K562 (cell line): ENCODE data around the gene GGT5. TPM values are rescaled to one million over a fixed set of nuclear protein-coding genes. Genes with fewer than 3 reads are reported as not detected.

Experiments
- ATAC-seq: fragments of 200-7000 bp; cut with Tn5 transposase; 3 replicates; pipeline ENCODE4 v1.9.1; 2020; ENCODE audit warnings: moderate library complexity
- BruUV-seq: library from RNA; stranded (reverse); fragments of 400-500 nt; replicated peaks from 2 replicates; lab custom pipeline; 2021; lab: Mats Ljungman, UMichigan
- CTCF ChIA-PET: fragments of 300-600 bp; formaldehyde crosslinking; extraction: SDS; loops from one replicate; lab custom pipeline; 2021; ENCODE audit warnings: low intra/inter-chr PET ratio; lab: Yijun Ruan, JAX
- POLR2A ChIA-PET: fragments of 300-600, 350-650 bp; sonication (Branson Sonifier 250); formaldehyde crosslinking; extraction: SDS; loops from one replicate; lab custom pipeline; 2021; ENCODE audit warnings: antibody characterized with exemption, inconsistent platforms; lab: Yijun Ruan, JAX
- DNase-seq, 4 experiments: peaks; one replicate each; pipeline versions ENCODE4 v3.0.0 to v3.0.0-alpha.2; 2011 to 2018; ENCODE audit warnings: low spot score in 3 of 4, mixed read lengths in 3 of 4; ENCODE audit errors: extremely low read depth in 1 of 4
- FAIRE-seq: peaks from 2 replicates; lab custom pipeline; 2011; peaks lifted over from hg19 to GRCh38; lab: Jason Lieb, UNC
- H2AFZ ChIP-seq: 2 replicates; pipeline ENCODE4 v1.6.0; 2011; ENCODE audit warnings: low read depth, low read length, control low read depth, inconsistent platforms
- H3K27ac ChIP-seq: fragments of 200-600 bp; 3 replicates; pipeline ENCODE4 v1.8.0; 2011; ENCODE audit warnings: low read depth, mild to moderate bottlenecking, control low read depth, inconsistent platforms, low read length, moderate library complexity, mixed read lengths; ENCODE audit errors: extremely low read depth
- H3K27me3 ChIP-seq, 2 experiments: fragments of 300-600 bp in 1 of 2; 2 replicates in 1 of 2; 3 replicates in 1 of 2; pipeline versions ENCODE4 v1.6.0 to v1.8.0; 2011; ENCODE audit warnings: inconsistent platforms in 2 of 2, low read length in 2 of 2, mild to moderate bottlenecking in 1 of 2, mixed read lengths in 1 of 2, moderate library complexity in 1 of 2; ENCODE audit not compliant: control insufficient read depth in 2 of 2, insufficient read depth in 2 of 2
- H3K36me3 ChIP-seq: fragments of 300-600 bp; 3 replicates; pipeline ENCODE4 v1.8.0; 2011; ENCODE audit warnings: mild to moderate bottlenecking, low read length, inconsistent platforms; ENCODE audit not compliant: control insufficient read depth, insufficient read depth
- H3K4me1 ChIP-seq, 2 experiments: fragments of 200-600 bp in 1 of 2; replicated peaks in 1 of 2; 2 replicates in 1 of 2; 3 replicates in 1 of 2; pipeline versions ENCODE4 v1.5.1 to v1.8.0; 2011; ENCODE audit warnings: inconsistent platforms in 2 of 2, low read length in 2 of 2, mild to moderate bottlenecking in 1 of 2, mixed read lengths in 1 of 2, moderate library complexity in 1 of 2; ENCODE audit not compliant: control insufficient read depth in 2 of 2, insufficient read depth in 2 of 2
- H3K4me2 ChIP-seq: 2 replicates; pipeline ENCODE4 v1.6.1; 2011; ENCODE audit warnings: low read length, control low read depth, inconsistent platforms, mixed read lengths; ENCODE audit not compliant: insufficient read depth
- H3K4me3 ChIP-seq: fragments of 200-600 bp; sonication (generic), shearing (Covaris generic); 2 replicates; pipeline ENCODE4 v1.5.1; 2016; ENCODE audit warnings: control low read depth, inconsistent platforms
- H3K79me2 ChIP-seq: fragments of 200-600 bp; 3 replicates; pipeline ENCODE4 v1.8.0; 2011; ENCODE audit warnings: low read length, inconsistent platforms; ENCODE audit not compliant: control insufficient read depth, insufficient read depth
- H3K9ac ChIP-seq, 2 experiments: 2 replicates each; pipeline versions ENCODE4 v1.6.0 to v1.6.1; 2011; ENCODE audit warnings: low read depth in 2 of 2, low read length in 2 of 2, control low read depth in 1 of 2, inconsistent platforms in 1 of 2, mild to moderate bottlenecking in 1 of 2, mixed read lengths in 1 of 2; ENCODE audit not compliant: insufficient read depth in 1 of 2
- H3K9me1 ChIP-seq: one replicate; pipeline ENCODE4 v1.6.0; 2011; ENCODE audit warnings: inconsistent platforms, mild to moderate bottlenecking, low read length, moderate library complexity; ENCODE audit not compliant: control insufficient read depth, insufficient read depth
- H3K9me3 ChIP-seq: replicated peaks from 2 replicates; pipeline ENCODE4 v1.5.1; 2011; ENCODE audit warnings: low read depth, low read length, inconsistent platforms; ENCODE audit not compliant: control insufficient read depth, insufficient read depth
- H4K20me1 ChIP-seq: replicated peaks from 2 replicates; pipeline ENCODE4 v1.6.1; 2011; ENCODE audit warnings: low read length, inconsistent platforms, mixed read lengths; ENCODE audit not compliant: control insufficient read depth, insufficient read depth
- EP400 ChIP-seq: fragments of 450-650 bp; IDR thresholded peaks from 2 replicates; pipeline ENCODE4 v1.6.1; 2017; ENCODE audit warnings: antibody characterized with exemption, mild to moderate bottlenecking, moderate library complexity
- HEY1 ChIP-seq: fragments of 250-450 bp; sonication (Bioruptor Pico); IDR thresholded peaks from 2 replicates; pipeline ENCODE4 v1.5.0; 2020; ENCODE audit warnings: mild to moderate bottlenecking, moderate library complexity, borderline replicate concordance
- HSF4 ChIP-seq: fragments of 250-450 bp; sonication (Bioruptor Pico); IDR thresholded peaks from 2 replicates; pipeline ENCODE4 v2.1.2; 2022; ENCODE audit warnings: mild to moderate bottlenecking, moderate library complexity, borderline replicate concordance
- NFYB ChIP-seq: IDR thresholded peaks from 2 replicates; pipeline ENCODE4 v1.6.1; 2011; ENCODE audit warnings: mild to moderate bottlenecking, moderate library complexity; ENCODE audit not compliant: insufficient read length; ENCODE audit errors: extremely low read depth
- PHB ChIP-seq: fragments of 250-450 bp; sonication (Bioruptor Pico); IDR thresholded peaks from 2 replicates; pipeline ENCODE4 v1.5.0; 2021
- PRMT5 ChIP-seq: sonication (generic); formaldehyde crosslinking; IDR thresholded peaks from 2 replicates; pipeline ENCODE4 v1.5.0; 2020; ENCODE audit warnings: missing genetic modification reagents
- RBM34 ChIP-seq: fragments of 200-400 bp; formaldehyde crosslinking; IDR thresholded peaks from 2 replicates; pipeline ENCODE4 v1.6.1; 2018; ENCODE audit warnings: low read length, borderline replicate concordance; ENCODE audit not compliant: insufficient read depth
- SMC3 ChIP-seq: conservative IDR thresholded peaks from 2 replicates; pipeline ENCODE4 v1.6.1; 2011; ENCODE audit warnings: low read depth, low read length, improper control_type of control experiment; ENCODE audit not compliant: insufficient read depth
- SPI1 ChIP-seq: IDR thresholded peaks from 2 replicates; pipeline ENCODE4 v1.6.1; 2011; ENCODE audit warnings: low read depth, low read length, control low read depth, borderline replicate concordance
- SRSF3 ChIP-seq: fragments of 200-400 bp; formaldehyde crosslinking; IDR thresholded peaks from 2 replicates; pipeline ENCODE4 v1.6.1; 2016; ENCODE audit warnings: mild to moderate bottlenecking, low read length, moderate library complexity; ENCODE audit not compliant: insufficient read depth
- XRCC5 ChIP-seq: fragments of 200-400 bp; formaldehyde crosslinking; IDR thresholded peaks from 2 replicates; pipeline ENCODE4 v1.6.1; 2017; ENCODE audit warnings: low read depth, mild to moderate bottlenecking, low read length
- YBX1 ChIP-seq: fragments of 450-650 bp; IDR thresholded peaks from 2 replicates; pipeline ENCODE4 v1.7.1; 2016; ENCODE audit warnings: mild to moderate bottlenecking
- ZNF12 ChIP-seq: sonication (generic); formaldehyde crosslinking; IDR thresholded peaks from 2 replicates; pipeline ENCODE4 v1.4.0; 2020; ENCODE audit warnings: mild to moderate bottlenecking, missing genetic modification reagents
- ZNF134 ChIP-seq: fragments of 250-450 bp; sonication (Bioruptor Pico); conservative IDR thresholded peaks from 2 replicates; pipeline ENCODE4 v1.4.0; 2020
- ZSCAN29 ChIP-seq: fragments of 450-650 bp; IDR thresholded peaks from 2 replicates; pipeline ENCODE4 v1.6.1; 2017
- WGBS: fragments of 100-300 bp; shearing (Covaris generic); methylation state at CpG from one replicate; pipeline ENCODE4 v1.1.6; 2016; ENCODE audit warnings: low coverage, mixed read lengths; ENCODE audit not compliant: insufficient coverage; ENCODE audit errors: missing lambda C conversion rate; 5-methylcytosine and 5-hydroxymethylcytosine counted together
- in situ Hi-C: fragments of 300-500 bp; cut with MboI; formaldehyde crosslinking; loops from 4 replicates; pipeline ENCODE4 v1.15.0; 2018; ENCODE audit warnings: inconsistent platforms, mixed read lengths
- intact Hi-C: fragments of 100-400 bp; cut with micrococcal nuclease; formaldehyde crosslinking; loops from 2 replicates; pipeline ENCODE4 v1.14.2; 2022
- polyA plus RNA-seq, 8 experiments: library from polyadenylated mRNA; depleted of rRNA in 4 of 8; stranded (reverse) in 5 of 8; unstranded in 3 of 8; fragments of >200 nt; fragmentation: Nextera tagmentation in 2 of 8; fragmentation: Illumina TruSeq in 1 of 8; extraction: Ambion mirVana in 2 of 8; extraction: Trizol in 1 of 8; gene quantifications; 2 replicates each; pipeline versions ENCODE4 v1.2.1 to v1.2.3, GENCODE V29; 2011 to 2014; ENCODE audit warnings: inconsistent platforms in 1 of 8, missing spikeins in 1 of 8
- total RNA-seq, 7 experiments: library from RNA; depleted of rRNA in 6 of 7; stranded (reverse); fragments of >200 nt in 6 of 7; fragmentation: Illumina TruSeq in 2 of 7; extraction: Trizol in 2 of 7; gene quantifications; 2 replicates each; pipeline versions ENCODE4 v1.2.1 to v1.2.3, GENCODE V29; 2011 to 2021; ENCODE audit warnings: low replicate concordance in 1 of 7
- TF ChIP-seq, protein P1 (sequence below): fragments of 150-350 bp; conservative IDR thresholded peaks from 2 replicates; pipeline ENCODE4 v1.6.1; 2014; ENCODE audit warnings: low read length

The GGT5 gene
- total and polyA plus RNA-seq, 9 of the 15 experiments (the other 6 are each of a cell fraction or from before 2014, with no cell fraction given): 0.07 to 0.69 (median 0.18) TPM; not detected in 4

- Histone ChIP-seq H3K27me3 (no peaks in the 10 kb centered on the region), H3K4me1 (peaks cover 0 to 13% of the 10 kb centered on the region in 2 experiments; a peak in 2 of 5 replicates), H3K79me2 (no peaks in the 10 kb centered on the region), H3K4me2 (no peak overlapping the region), H3K9ac (no peak overlapping the region), H3K4me3 (no peak overlapping the region), H3K9me1 (no peaks in the 10 kb centered on the region), H3K9me3 (peaks cover under 1% of the 10 kb centered on the region; the same call in 1 of the 2 replicates), H4K20me1 (no peaks in the 10 kb centered on the region), H3K36me3 (no peaks in the 10 kb centered on the region), H3K27ac (no peak overlapping the region)
- 39% methylated on average over 7 of the region's 7 CpGs for WGBS
- ChIA-PET CTCF (no interaction called here), POLR2A (no interaction called here)
- FAIRE-seq (no peak), DNase-seq (no peak), ATAC-seq (no peak)
- BruUV-seq: no TSS peak
- intact Hi-C loops: no loop called here
- in situ Hi-C loops: no loop called here
- TF ChIP-seq EP400: no peak
- TF ChIP-seq PRMT5 (CRISPR knock-in tag): no peak
- TF ChIP-seq SRSF3: no peak
- no peak for TF ChIP-seq XRCC5
- no peak for TF ChIP-seq HSF4 (CRISPR knock-in tag)
- TF ChIP-seq ZNF134 (CRISPR knock-in tag): no peak
- TF ChIP-seq, protein P1, sequence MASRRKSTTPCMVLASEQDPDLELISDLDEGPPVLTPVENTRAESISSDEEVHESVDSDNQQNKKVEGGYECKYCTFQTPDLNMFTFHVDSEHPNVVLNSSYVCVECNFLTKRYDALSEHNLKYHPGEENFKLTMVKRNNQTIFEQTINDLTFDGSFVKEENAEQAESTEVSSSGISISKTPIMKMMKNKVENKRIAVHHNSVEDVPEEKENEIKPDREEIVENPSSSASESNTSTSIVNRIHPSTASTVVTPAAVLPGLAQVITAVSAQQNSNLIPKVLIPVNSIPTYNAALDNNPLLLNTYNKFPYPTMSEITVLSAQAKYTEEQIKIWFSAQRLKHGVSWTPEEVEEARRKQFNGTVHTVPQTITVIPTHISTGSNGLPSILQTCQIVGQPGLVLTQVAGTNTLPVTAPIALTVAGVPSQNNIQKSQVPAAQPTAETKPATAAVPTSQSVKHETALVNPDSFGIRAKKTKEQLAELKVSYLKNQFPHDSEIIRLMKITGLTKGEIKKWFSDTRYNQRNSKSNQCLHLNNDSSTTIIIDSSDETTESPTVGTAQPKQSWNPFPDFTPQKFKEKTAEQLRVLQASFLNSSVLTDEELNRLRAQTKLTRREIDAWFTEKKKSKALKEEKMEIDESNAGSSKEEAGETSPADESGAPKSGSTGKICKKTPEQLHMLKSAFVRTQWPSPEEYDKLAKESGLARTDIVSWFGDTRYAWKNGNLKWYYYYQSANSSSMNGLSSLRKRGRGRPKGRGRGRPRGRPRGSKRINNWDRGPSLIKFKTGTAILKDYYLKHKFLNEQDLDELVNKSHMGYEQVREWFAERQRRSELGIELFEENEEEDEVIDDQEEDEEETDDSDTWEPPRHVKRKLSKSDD: no peak
- no peak for TF ChIP-seq HEY1 (CRISPR knock-in tag)
- TF ChIP-seq PHB: no peak
- TF ChIP-seq ZNF12: no peak
- TF ChIP-seq SMC3: no peak
- no peak for TF ChIP-seq NFYB
- no peak for TF ChIP-seq RBM34
- TF ChIP-seq SPI1: no peak
- TF ChIP-seq ZSCAN29: no peak
- no peak for TF ChIP-seq YBX1
- TF ChIP-seq, all 486 proteins: peak for 0
- no peak overlapping the region for H2AFZ ChIP-seq
Observed at GRCh38 chr22:24200619-24201212, 44.2 kb downstream of the GGT5 start.
